Measurements from ENCODE around the gene HTT. TPM values are rescaled to one million over a fixed set of nuclear protein-coding genes. Genes with fewer than 3 reads are reported as not detected.
"Not testable (repeated sequence)": the region's sequence is repeated elsewhere in the genome, so short reads cannot be mapped to it uniquely, and the experiment has no call there.

The HTT gene
- total RNA-seq, 1 experiment from 2014 or later = 19.6 TPM

- DNase-seq (ENCODE audit: low read depth) = no peak
Observed at GRCh38 chr4:3046162-3046561, 28.3 kb upstream of the HTT start.

DNA sequence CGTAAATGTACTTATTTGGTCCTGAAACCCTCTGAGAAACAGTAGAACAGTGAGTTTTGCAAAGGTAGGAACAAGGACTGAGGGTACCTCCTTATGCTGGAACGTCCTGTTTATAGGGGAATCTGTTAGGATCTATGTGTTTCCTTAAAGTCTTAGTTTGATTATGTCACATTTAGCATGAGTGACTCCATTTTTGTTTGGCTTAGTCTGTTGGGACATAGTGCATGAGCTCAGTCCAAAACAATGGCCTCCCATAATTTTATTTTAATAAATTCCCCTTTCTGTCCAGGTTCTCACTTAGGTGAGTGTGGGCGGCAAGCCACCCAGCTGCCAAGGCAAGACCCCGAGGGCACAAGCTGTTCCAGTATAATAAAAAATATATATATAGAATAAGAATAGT is 27.9 kb upstream of the HTT start:
- DNase-seq (ENCODE audit: low read depth) = no peak

DNA sequence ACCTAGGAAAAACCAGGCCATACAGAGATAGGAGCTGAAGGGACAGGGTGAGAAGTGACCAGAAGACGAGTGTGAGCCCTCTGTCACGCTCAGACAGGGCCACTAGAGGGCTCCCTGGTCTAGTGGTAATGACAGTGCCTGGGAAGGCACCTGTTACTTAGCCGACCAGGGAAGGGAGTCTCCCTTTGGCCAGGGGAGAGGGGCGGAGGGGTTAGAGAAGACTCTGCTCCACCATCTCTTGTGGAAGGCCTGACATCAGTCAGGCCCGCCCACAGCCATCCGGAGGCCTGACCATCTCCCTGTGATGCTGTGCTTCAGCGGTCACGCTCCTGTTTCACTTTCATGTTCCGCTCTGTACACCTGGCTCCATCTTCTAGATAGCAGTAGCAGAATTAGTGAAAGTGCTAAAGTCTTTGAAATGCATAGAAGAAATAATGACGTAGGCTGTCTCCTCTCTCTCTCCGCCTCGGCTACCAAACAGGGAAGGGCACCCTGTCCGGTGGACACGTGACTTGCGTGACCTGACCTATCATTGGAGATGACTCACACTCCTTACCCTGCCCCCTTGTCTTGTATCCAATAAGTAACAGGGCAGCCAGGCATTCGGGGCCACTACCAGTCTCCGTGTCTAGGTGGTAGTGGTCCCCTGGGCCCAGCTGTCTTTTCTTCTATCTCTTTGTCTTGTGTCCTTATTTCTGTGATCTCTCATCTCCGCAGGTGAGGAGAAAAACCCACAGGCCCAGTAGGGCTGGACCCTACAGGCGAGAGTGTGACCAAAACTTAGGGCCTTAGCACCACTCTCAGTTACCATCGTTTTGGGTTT is 26.8 kb upstream of the HTT start:
- DNase-seq (ENCODE audit: low read depth) = peak; percentile 47

DNA sequence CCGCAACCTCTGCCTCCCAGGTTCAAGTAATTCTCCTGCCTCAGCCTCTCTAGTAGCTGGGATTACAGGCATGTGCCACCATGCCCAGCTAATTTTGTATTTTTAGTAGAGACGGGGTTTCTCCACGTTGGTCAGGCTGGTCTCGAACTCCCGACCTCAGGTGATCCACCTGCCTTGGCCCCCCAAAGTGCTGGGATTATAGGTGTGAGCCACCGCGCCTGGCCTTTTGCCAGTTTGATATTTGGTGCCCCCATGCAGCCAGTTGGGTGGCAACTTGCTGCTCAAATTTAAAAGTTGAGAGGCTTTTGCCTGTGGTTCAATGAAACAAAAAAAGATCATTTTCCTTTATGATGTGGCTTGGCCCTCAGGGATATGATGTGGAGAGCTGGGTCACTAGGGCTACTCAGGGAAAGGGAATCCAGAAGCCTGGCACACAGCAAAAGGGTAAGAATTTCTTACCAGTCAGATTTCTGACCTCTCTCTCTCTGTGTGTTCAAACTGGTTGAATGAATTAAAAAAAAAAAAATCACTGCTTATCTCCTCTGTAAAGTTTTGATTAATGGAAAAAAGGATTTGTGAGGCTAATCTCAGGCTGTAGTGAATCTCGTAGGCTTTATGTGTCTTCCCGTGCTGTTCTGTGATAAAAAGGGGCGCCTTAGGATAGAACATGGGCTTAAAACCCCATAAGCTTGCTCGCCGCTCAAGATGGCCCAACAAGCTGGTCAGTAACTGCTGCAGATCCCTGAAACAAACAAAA is 23.2 kb upstream of the HTT start:
- DNase-seq (ENCODE audit: low read depth) = not testable (repeated sequence)

DNA sequence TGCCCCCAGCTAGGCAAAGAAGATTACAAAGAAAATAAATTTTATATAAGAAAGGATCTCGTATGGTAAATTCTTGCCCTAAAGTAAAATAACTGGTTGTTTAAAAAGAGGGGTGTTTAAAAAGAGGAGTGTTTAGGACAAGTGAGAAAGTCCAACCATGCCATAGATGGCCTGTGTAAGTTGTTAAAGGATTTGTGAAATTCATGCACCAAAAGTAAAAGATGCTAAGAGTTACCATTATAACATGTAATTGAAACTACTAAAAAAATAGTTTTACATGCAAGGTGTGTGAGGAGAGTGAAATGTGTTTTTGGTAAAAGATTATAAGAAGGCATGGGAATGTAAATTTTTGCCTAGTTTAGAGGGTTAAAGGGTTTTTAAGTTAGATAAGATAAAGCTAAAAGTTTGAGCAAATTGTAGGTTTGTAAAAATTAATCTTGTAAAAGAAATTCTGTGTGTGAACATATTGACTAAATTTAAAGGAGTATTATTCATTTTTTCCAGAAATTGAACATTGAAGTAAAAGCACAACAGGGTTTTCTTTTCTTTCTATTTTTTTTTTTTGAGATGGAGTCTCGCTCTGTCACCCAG is 20.2 kb upstream of the HTT start:
- no peak for DNase-seq (ENCODE audit: low read depth)

DNA sequence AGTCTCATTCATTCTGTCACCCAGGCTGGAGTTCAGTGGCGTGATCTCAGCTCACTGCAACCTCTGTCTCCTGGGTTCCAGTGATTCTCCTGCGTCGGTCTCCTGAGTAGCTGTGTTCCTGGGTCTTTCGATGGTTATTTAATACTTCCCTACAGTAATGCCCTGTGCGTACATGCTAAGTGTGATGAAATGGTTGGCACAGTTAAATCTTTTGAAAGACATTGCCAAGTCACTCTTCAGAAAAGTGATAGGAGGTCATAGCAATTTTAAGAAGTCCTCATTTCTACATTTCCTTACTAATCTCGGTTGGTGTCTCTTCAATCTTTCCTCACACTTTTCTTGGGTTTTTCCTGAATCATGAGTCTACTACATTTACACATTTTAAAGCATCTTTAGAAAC is 14.5 kb upstream of the HTT start:
- DNase-seq (ENCODE audit: low read depth) = no peak

DNA sequence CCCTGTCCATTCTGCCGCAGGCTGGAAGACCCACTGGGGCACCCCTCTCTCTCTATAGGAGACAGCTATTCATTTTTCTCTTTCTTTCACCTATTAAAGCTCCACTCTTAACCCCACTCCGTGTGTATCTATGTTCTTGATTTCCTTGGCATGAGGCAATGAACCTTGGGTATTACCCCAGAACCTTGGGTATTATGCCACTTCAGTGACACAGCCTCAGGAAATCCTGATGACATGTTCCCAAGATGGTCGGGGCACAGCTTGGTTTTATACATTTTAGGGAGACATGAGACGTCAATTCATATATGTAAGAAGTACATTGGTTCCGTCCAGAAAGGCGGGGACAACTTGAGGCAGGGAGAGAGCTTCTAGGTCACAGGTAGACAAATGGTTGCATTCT is 13.5 kb upstream of the HTT start:
- no peak for DNase-seq (ENCODE audit: low read depth)

DNA sequence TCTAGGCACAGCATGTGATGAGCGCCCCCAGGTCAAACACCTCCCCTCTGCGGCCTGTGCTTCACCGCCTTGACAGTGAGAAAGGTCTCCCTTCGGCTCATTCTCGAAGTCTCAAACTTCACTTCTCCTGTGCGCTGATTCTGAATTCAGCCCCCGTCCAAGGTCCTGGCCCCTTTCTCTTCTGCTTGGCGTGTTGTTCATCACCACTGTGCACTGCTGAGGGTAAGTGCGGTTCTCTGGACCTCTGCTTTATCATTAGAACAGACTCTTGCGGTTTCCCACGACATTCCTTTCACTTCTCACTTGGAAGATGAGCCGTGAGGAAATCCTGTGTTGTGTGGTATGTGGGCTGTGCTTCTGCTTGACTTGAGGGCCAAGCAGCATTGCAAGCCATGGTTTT is 12.0 kb upstream of the HTT start:
- no peak for DNase-seq (ENCODE audit: low read depth)

DNA sequence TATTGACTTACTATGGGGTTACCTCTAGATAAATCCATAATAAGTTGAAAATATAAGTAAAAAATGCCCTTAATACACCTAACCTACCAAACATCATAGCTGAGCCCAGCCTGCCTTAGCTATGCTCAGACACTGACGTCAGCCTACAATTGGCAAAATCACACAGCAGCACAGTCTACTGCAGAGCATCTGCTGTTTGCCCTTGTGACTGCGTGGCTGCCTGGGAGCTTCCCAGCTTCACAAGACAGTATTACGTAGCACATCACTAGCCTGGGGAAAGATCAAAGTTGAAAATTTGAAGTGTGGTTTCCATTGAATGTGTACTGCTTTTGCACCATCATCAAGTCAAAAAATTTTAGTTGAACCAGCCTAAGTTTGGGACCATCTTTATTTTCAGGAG is 8.9 kb upstream of the HTT start:
- no peak for DNase-seq (ENCODE audit: low read depth)

- DNase-seq (ENCODE audit: low read depth) = no peak
Observed at GRCh38 chr4:3066836-3067400, 7.6 kb upstream of the HTT start.

DNA sequence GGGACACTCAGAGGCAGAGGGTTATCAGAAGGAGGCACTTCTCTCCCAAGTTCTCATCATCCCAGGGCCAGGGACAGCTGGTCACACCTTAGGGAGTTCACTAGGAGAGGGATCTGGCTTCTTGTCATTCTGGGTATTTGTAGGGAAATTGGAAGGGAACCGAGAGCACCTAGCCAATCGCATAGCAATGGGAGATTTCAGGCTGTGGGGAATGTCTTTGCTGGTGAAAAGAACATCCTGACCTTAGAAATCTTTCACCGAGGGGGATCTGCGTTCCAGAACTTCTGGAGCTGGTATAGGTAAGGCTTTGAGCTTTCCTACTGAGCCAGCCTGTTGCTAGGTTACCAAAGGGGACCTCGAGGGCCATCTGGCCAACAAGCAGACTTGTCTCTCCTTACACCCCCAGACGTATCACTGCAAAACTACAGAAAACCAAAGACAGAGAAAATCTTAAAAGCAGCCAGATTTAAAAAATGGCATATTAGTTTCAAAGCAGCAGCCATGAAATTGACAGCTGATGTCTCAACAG is 6.9 kb upstream of the HTT start:
- no peak for DNase-seq (ENCODE audit: low read depth)

DNA sequence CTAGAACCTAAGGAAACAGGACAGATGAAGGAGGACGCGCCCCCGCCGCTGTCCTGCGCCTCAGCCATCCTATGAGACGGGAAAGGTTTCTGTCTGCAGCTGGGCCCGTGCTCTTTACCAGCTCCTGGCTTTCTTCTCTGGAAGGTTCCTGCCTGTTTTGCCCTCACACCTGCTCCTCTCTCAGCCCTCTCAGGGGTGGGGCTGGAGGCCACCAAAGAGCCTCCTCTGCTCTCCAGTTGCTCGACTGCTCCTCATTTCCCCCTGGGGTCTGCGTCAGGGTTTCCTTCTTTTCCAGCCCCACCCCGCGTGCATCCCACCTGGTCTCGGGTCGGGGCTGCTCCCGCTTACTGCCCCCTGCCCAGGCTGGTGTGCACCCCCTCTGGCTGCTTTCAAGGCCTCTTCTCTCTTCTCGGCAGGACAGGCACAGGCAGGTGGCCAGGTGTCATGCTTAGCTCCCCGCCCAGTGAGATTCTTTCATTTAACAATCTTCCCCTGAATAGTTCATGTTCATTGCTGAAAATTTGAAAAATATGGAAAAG is 4.8 kb upstream of the HTT start:
- no peak for DNase-seq (ENCODE audit: low read depth)

DNA sequence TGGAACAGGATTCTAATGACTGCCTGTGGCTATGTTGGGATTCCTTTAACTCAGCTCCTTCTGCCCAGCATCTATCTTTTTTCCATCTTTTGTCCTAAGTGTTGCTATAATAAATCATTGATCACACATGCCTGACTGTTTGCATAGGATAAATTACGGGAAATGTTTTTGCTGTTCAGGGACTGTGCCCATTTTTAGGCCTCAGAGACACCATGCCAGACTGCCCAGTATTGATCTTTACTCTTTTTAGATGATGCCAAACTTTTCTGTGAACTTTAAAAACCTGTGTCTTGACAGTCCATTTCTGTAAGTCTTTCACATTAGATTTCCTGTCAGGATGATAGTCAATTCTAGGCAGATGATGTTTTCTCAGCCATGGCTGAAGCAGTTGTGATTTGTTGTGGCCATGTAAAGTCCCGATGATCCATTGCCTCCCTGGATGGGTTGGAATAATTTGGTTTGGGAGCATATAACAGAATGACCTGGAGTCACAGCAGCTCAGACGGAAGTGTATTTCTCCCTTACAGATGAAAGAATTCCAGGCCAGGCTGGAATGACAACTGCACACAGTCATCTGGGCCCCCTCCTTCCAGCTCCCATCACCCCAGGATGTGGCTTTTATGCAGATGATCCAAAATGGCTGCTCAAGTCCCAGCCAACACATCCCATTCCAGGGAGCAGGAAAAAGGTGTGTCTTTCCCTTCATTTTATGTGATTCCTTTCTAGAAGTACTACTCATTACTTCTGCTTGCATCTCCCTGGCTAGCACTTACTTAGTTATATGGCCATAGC is 3.6 kb upstream of the HTT start:
- DNase-seq (ENCODE audit: low read depth) = peak; percentile 37

- DNase-seq (ENCODE audit: low read depth) = no peak
Observed at GRCh38 chr4:3071811-3072210, 2.7 kb upstream of the HTT start.

GRCh38 chr4:3073158-3074077 is 1.1 kb upstream of the HTT start:
- no peak for DNase-seq (ENCODE audit: low read depth)

DNA sequence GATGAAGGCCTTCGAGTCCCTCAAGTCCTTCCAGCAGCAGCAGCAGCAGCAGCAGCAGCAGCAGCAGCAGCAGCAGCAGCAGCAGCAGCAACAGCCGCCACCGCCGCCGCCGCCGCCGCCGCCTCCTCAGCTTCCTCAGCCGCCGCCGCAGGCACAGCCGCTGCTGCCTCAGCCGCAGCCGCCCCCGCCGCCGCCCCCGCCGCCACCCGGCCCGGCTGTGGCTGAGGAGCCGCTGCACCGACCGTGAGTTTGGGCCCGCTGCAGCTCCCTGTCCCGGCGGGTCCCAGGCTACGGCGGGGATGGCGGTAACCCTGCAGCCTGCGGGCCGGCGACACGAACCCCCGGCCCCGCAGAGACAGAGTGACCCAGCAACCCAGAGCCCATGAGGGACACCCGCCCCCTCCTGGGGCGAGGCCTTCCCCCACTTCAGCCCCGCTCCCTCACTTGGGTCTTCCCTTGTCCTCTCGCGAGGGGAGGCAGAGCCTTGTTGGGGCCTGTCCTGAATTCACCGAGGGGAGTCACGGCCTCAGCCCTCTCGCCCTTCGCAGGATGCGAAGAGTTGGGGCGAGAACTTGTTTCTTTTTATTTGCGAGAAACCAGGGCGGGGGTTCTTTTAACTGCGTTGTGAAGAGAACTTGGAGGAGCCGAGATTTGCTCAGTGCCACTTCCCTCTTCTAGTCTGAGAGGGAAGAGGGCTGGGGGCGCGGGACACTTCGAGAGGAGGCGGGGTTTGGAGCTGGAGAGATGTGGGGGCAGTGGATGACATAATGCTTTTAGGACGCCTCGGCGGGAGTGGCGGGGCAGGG is 568 bp downstream of the HTT start:
- peak; percentile 47 for DNase-seq (ENCODE audit: low read depth)

GRCh38 chr4:3075652-3075981 is 1.1 kb downstream of the HTT start:
- no peak for DNase-seq (ENCODE audit: low read depth)

GRCh38 chr4:3077796-3078195 is 3.3 kb downstream of the HTT start:
- DNase-seq (ENCODE audit: low read depth) = no peak

DNA sequence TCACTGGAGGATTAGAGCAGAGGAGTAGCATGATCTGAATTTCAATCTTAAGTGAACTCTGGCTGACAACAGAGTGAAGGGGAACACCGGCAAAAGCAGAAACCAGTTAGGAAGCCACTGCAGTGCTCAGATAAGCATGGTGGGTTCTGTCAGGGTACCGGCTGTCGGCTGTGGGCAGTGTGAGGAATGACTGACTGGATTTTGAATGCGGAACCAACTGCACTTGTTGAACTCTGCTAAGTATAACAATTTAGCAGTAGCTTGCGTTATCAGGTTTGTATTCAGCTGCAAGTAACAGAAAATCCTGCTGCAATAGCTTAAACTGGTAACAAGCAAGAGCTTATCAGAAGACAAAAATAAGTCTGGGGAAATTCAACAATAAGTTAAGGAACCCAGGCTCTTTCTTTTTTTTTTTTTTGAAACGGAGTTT is 5.2 kb downstream of the HTT start:
- DNase-seq (ENCODE audit: low read depth) = no peak
